ENCODE measurements around the gene MATR3.

- TF ChIP-seq CTCF (IDR thresholded peaks at IDR 0.05) (no peak), POLR2A (IDR thresholded peaks at IDR 0.05) (no peak)
Measured at GRCh38 chr5:139341187-139341688, 47.7 kb downstream of the MATR3 start.

Data from thyroid gland (tissue), 4 donors.